GM12878 (cell line): ENCODE measurements around the gene POU3F3.

Experiments used
- JUND ChIP-seq: IDR thresholded peaks from 2 replicates; pipeline ENCODE4 v1.6.1; 2012; ENCODE audit warnings: low read depth, mild to moderate bottlenecking, low read length, improper control_type of control experiment, moderate library complexity
- PBX3 ChIP-seq: IDR thresholded peaks from 2 replicates; pipeline ENCODE4 v1.6.1; 2011; ENCODE audit warnings: mild to moderate bottlenecking, low read depth, low read length, moderate library complexity; ENCODE audit not compliant: insufficient replicate concordance

- TF ChIP-seq PBX3 (no peak), JUND (no peak)
Observed at GRCh38 chr2:104860451-104860790, 6.5 kb downstream of the POU3F3 start.
